DMS114 treated with DMSO at 0.1 percent for 48 hours (cell line): ENCODE measurements around the gene PLCL2.

ENCODE experiments used
- DNase-seq: peaks from one replicate; lab custom pipeline; 2025; ENCODE audit not compliant: unreplicated experiment; lab: John Stamatoyannopoulos, UW

The PLCL2 gene

GRCh38 chr3:17038900-17039553, 154.3 kb downstream of the PLCL2 start:
- no peak for DNase-seq

GRCh38 chr3:17039594-17039993, 154.8 kb downstream of the PLCL2 start:
- no peak for DNase-seq

- DNase-seq, result no peak
Measured at GRCh38 chr3:17040322-17040989, 155.7 kb downstream of the PLCL2 start.

GRCh38 chr3:17040990-17041377, 156.2 kb downstream of the PLCL2 start:
- DNase-seq, result no peak

GRCh38 chr3:17044855-17045254, 160.1 kb downstream of the PLCL2 start:
- DNase-seq, result no peak

GRCh38 chr3:17045705-17046104, 160.9 kb downstream of the PLCL2 start:
- no peak for DNase-seq

GRCh38 chr3:17046623-17047022, 161.9 kb downstream of the PLCL2 start:
- DNase-seq, result no peak

GRCh38 chr3:17047162-17047561, 162.4 kb downstream of the PLCL2 start:
- DNase-seq, result no peak

GRCh38 chr3:17047894-17048293, 163.1 kb downstream of the PLCL2 start:
- no peak for DNase-seq

- no peak for DNase-seq
Measured at GRCh38 chr3:17050071-17050470, 165.3 kb downstream of the PLCL2 start.

GRCh38 chr3:17050506-17050905, 165.8 kb downstream of the PLCL2 start:
- no peak for DNase-seq

- DNase-seq, result no peak
Measured at GRCh38 chr3:17052363-17052762, 167.6 kb downstream of the PLCL2 start.

GRCh38 chr3:17054301-17054981, 169.7 kb downstream of the PLCL2 start:
- no peak for DNase-seq

- DNase-seq, result no peak
Measured at GRCh38 chr3:17054982-17055343, 170.2 kb downstream of the PLCL2 start.

- no peak for DNase-seq
Measured at GRCh38 chr3:17055374-17056276, 170.9 kb downstream of the PLCL2 start.

- DNase-seq, result no peak
Measured at GRCh38 chr3:17057321-17057720, 172.6 kb downstream of the PLCL2 start.

- no peak for DNase-seq
Measured at GRCh38 chr3:17059989-17060550, 175.3 kb downstream of the PLCL2 start.

GRCh38 chr3:17061005-17061404, 176.2 kb downstream of the PLCL2 start:
- no peak for DNase-seq

- DNase-seq, result no peak
Measured at GRCh38 chr3:17062736-17063135, 178.0 kb downstream of the PLCL2 start.

GRCh38 chr3:17063596-17063995, 178.8 kb downstream of the PLCL2 start:
- DNase-seq, result no peak

- DNase-seq, result no peak
Measured at GRCh38 chr3:17065315-17065714, 180.6 kb downstream of the PLCL2 start.
